ENCODE measurements around the gene GABRD.

GRCh38 chr1:2004856-2005255 lies 14.3 kb upstream of the GABRD start:
- TF ChIP-seq CTCF (IDR thresholded peaks at IDR 0.05; ENCODE audit: low read depth, low read length) (no peak), EZH2phosphoT487 (IDR thresholded peaks at IDR 0.05; ENCODE audit: low read depth) (no peak)
